ENCODE results near the gene ZNF511.

ZNF511 gene

GRCh38 chr10:133303206-133303605 is 5.5 kb upstream of the ZNF511 start:
- Histone ChIP-seq H3K9me2 (replicated peaks; ENCODE audit: control insufficient read depth, low read length) (no peaks in the 10 kb centered on the region), H3K4me3 (ENCODE audit: low read length) (no peak overlapping the region), H3K79me2 (ENCODE audit: control insufficient read depth, low read length) (peaks cover 56% of the 10 kb centered on the region), H3K36me3 (ENCODE audit: control insufficient read depth, low read length) (peaks cover 31% of the 10 kb centered on the region), H3F3A (ENCODE audit: control insufficient read depth, insufficient read depth) (no peaks in the 10 kb centered on the region), H4K20me1 (ENCODE audit: control insufficient read depth, insufficient read depth, low read depth, low read length) (peaks cover 22% of the 10 kb centered on the region), H3K4me1 (ENCODE audit: control insufficient read depth, low read length) (peaks cover 9% of the 10 kb centered on the region), H3K4me2 (ENCODE audit: low read length) (no peak overlapping the region), H3K27me3 (ENCODE audit: control insufficient read depth, low read length) (no peaks in the 10 kb centered on the region), H3K9me3 (ENCODE audit: control insufficient read depth, insufficient read depth, low read length) (no peaks in the 10 kb centered on the region), H3K27ac (ENCODE audit: low read depth, low read length) (no peak overlapping the region)
- no peak for TF ChIP-seq CTCF (IDR thresholded peaks at IDR 0.05; ENCODE audit: low read depth, low read length, poor library complexity, severe bottlenecking)
- no peak for TF ChIP-seq EZH2phosphoT487 (IDR thresholded peaks at IDR 0.05; ENCODE audit: borderline replicate concordance, low read length)

- no peak overlapping the region for H3K4me3 ChIP-seq (ENCODE audit: low read length)
- H3K9me2 ChIP-seq (replicated peaks; ENCODE audit: control insufficient read depth, low read length): no peaks in the 10 kb centered on the region
- H3F3A ChIP-seq (ENCODE audit: control insufficient read depth, insufficient read depth): no peaks in the 10 kb centered on the region
- peaks cover 66% of the 10 kb centered on the region for H3K79me2 ChIP-seq (ENCODE audit: control insufficient read depth, low read length)
- peaks cover 25% of the 10 kb centered on the region for H3K36me3 ChIP-seq (ENCODE audit: control insufficient read depth, low read length)
- H3K27me3 ChIP-seq (ENCODE audit: control insufficient read depth, low read length): no peaks in the 10 kb centered on the region
- H3K4me2 ChIP-seq (ENCODE audit: low read length): no peak overlapping the region
- H3K9me3 ChIP-seq (ENCODE audit: control insufficient read depth, insufficient read depth, low read length): no peaks in the 10 kb centered on the region
- TF ChIP-seq CTCF (IDR thresholded peaks at IDR 0.05; ENCODE audit: low read depth, low read length, poor library complexity, severe bottlenecking) (no peak), EZH2phosphoT487 (IDR thresholded peaks at IDR 0.05; ENCODE audit: borderline replicate concordance, low read length) (no peak)
- H3K4me1 ChIP-seq (ENCODE audit: control insufficient read depth, low read length): peaks cover 15% of the 10 kb centered on the region
- peaks cover 29% of the 10 kb centered on the region for H4K20me1 ChIP-seq (ENCODE audit: control insufficient read depth, insufficient read depth, low read depth, low read length)
- no peak overlapping the region for H3K27ac ChIP-seq (ENCODE audit: low read depth, low read length)
Measured at GRCh38 chr10:133306097-133306476, 2.6 kb upstream of the ZNF511 start.

GRCh38 chr10:133306941-133307379 is 1.8 kb upstream of the ZNF511 start:
- Histone ChIP-seq H3K4me1 (ENCODE audit: control insufficient read depth, low read length) (peaks cover 15% of the 10 kb centered on the region), H3F3A (ENCODE audit: control insufficient read depth, insufficient read depth) (no peaks in the 10 kb centered on the region), H4K20me1 (ENCODE audit: control insufficient read depth, insufficient read depth, low read depth, low read length) (peaks cover 29% of the 10 kb centered on the region), H3K27me3 (ENCODE audit: control insufficient read depth, low read length) (no peaks in the 10 kb centered on the region), H3K4me2 (ENCODE audit: low read length) (peak overlapping the region; percentile 83), H3K27ac (ENCODE audit: low read depth, low read length) (no peak overlapping the region), H3K4me3 (ENCODE audit: low read length) (peak overlapping the region; percentile 79), H3K36me3 (ENCODE audit: control insufficient read depth, low read length) (peaks cover 34% of the 10 kb centered on the region), H3K9me2 (replicated peaks; ENCODE audit: control insufficient read depth, low read length) (no peaks in the 10 kb centered on the region), H3K79me2 (ENCODE audit: control insufficient read depth, low read length) (peaks cover 66% of the 10 kb centered on the region), H3K9me3 (ENCODE audit: control insufficient read depth, insufficient read depth, low read length) (no peaks in the 10 kb centered on the region)
- TF ChIP-seq CTCF (IDR thresholded peaks at IDR 0.05; ENCODE audit: low read depth, low read length, poor library complexity, severe bottlenecking) (no peak), EZH2phosphoT487 (IDR thresholded peaks at IDR 0.05; ENCODE audit: borderline replicate concordance, low read length) (no peak)

All from DOHH2 (cell line).